Tibial artery (tissue), 4 donors: ENCODE measurements around the gene ERH.
A peak's percentile ranks its signal among the peaks of the same experiment; 100 is the strongest.

Source experiments
- DNase-seq, 2 donors: peaks; one replicate each; pipeline ENCODE4 v3.0.0-alpha.2; 2019
- H3K27ac ChIP-seq, 2 donors: fragments of 200-600 bp; sonication (generic) in 1 of 2; 1 replicate in 1 of 2; 2 replicates in 1 of 2; pipeline ENCODE4 v1.5.1; 2018 to 2019; ENCODE audit warnings: mild to moderate bottlenecking in 1 of 2
- H3K27me3 ChIP-seq, 2 donors: fragments of 200-600 bp; sonication (generic) in 1 of 2; one replicate each; pipeline versions ENCODE4 v1.5.1 to v1.6.0; 2016 to 2019
- H3K36me3 ChIP-seq, 3 donors: fragments of 200-600 bp; sonication (generic) in 2 of 3; one replicate each; pipeline ENCODE4 v1.5.1; 2016 to 2019; ENCODE audit warnings: mild to moderate bottlenecking in 2 of 3
- H3K4me1 ChIP-seq, 4 donors: fragments of 200-600 bp; sonication (generic) in 2 of 4; 1 replicate in 3 of 4; 2 replicates in 1 of 4; pipeline ENCODE4 v1.5.1; 2016 to 2019
- H3K4me3 ChIP-seq, 2 donors: fragments of 200-600 bp; sonication (generic) in 1 of 2; 1 replicate in 1 of 2; 2 replicates in 1 of 2; pipeline ENCODE4 v1.5.1; 2018 to 2019; ENCODE audit warnings: mild to moderate bottlenecking in 2 of 2
- H3K9me3 ChIP-seq, 3 donors: fragments of 200-600 bp; sonication (generic) in 1 of 3; one replicate each; pipeline ENCODE4 v1.5.1; 2016 to 2019
- intact Hi-C: fragments of 100-400 bp; cut with DNase I; formaldehyde crosslinking; loops from one replicate; pipeline ENCODE4 v1.15.0; 2023; ENCODE audit warnings: low total_unique reads
- TF ChIP-seq, protein P1 (sequence below), 2 experiments: fragments of 200-600 bp in 1 of 2; fragments of 450-650 bp in 1 of 2; IDR thresholded peaks; one replicate each; pipeline ENCODE4 v1.5.1; 2017 to 2019; ENCODE audit warnings: antibody characterized with exemption in 2 of 2, mild to moderate bottlenecking in 1 of 2, moderate library complexity in 1 of 2

Gene ERH

DNA sequence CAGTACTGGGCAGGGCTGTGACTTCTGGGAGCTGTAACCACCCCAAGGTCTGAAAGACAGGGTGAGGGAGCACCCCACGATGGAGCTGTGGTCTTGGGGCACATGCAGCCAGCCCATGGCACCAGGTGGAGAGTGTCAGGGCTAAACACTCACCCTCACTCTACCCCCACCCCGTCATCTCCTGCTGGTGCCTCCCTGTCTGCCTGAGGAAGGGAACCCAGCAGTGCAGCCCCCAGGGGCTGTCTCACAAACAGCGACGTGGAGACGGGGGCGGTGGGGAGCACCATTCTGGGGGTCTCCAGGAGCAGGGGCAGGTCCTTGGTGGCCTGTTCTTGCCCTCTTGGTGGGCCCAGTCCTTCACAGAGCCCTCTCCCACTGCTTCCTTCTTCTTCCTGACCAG is 63.5 kb downstream of the ERH start:
- Histone ChIP-seq H3K27me3 (no peaks in the 10 kb centered on the region), H3K4me3 (no peak overlapping the region), H3K27ac (no peak overlapping the region), H3K4me1 (peaks cover 0 to 9% (median 0%) of the 10 kb centered on the region in 4 donors), H3K9me3 (no peaks in the 10 kb centered on the region), H3K36me3 (peaks cover 0 to 3% (median 0%) of the 10 kb centered on the region in 3 donors)
- TF ChIP-seq, protein P1, sequence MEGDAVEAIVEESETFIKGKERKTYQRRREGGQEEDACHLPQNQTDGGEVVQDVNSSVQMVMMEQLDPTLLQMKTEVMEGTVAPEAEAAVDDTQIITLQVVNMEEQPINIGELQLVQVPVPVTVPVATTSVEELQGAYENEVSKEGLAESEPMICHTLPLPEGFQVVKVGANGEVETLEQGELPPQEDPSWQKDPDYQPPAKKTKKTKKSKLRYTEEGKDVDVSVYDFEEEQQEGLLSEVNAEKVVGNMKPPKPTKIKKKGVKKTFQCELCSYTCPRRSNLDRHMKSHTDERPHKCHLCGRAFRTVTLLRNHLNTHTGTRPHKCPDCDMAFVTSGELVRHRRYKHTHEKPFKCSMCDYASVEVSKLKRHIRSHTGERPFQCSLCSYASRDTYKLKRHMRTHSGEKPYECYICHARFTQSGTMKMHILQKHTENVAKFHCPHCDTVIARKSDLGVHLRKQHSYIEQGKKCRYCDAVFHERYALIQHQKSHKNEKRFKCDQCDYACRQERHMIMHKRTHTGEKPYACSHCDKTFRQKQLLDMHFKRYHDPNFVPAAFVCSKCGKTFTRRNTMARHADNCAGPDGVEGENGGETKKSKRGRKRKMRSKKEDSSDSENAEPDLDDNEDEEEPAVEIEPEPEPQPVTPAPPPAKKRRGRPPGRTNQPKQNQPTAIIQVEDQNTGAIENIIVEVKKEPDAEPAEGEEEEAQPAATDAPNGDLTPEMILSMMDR (IDR thresholded peaks at IDR 0.05), result no peak
- DNase-seq, result no peak
- intact Hi-C loops, result no loop called here

DNA sequence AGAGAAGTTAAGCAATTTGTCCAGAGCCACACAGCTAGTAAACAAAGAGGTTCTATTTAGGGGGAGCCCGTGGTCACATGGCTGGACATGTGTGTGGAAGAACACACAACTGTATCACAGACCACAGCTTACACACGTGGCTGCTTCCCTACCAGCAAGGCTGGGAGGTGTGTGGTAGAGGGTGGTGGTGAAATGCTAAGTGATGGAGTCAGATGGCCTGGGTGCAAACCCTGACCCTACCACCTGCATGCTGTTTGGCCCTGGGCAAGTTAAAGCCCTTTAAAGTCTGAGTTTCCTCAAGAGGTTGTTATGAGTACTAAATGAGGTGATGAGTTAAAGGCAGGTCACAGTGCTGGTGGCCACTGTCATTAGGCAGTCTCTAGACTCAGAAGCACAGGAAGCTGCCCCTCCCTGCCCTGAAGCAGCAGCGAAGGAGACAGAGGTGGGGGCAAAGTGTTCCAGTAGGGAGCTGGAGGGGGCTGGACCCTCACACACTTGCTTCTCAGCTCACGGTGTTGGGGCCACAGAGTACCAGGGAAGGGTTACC is 64.2 kb downstream of the ERH start:
- H3K4me3 ChIP-seq, result no peak overlapping the region
- H3K27me3 ChIP-seq, result no peaks in the 10 kb centered on the region
- H3K4me1 ChIP-seq, result peaks cover 0 to 9% (median 0%) of the 10 kb centered on the region in 4 donors
- no peaks in the 10 kb centered on the region for H3K9me3 ChIP-seq
- no peaks in the 10 kb centered on the region for H3K36me3 ChIP-seq
- TF ChIP-seq, protein P1 (IDR thresholded peaks at IDR 0.05), result no peak
- intact Hi-C loops, result no loop called here
- H3K27ac ChIP-seq, result no peak overlapping the region
- DNase-seq, result no peak

DNA sequence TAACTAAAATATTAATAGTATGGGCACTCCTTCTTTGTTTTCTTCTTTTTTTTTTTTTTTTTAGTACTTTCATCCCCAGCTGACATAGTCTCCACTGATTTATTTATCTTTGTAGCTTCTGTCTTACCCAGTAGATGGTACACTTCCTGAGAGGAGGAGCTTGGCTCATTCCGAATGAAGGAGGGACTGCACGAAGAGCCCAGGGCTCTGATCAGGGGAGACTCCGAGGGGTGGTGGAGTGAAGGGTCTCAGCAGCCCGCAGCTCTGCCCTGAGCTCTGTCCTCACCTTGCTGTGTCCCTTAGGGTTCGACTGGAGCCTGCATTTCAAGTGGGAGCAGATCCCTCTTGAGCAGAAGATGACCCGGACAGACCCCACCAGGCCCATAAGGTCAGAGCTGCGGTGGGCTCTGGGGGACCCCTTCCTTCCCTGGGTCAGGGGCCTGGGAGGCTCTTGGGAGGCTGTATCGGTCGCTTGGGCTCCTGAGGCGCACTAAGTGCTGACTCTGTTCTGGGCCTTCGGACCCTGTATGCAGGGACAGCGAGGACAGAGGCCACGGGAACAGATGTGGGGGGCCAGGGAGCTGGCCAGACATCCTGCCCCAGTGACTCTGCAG is 65.2 kb downstream of the ERH start:
- TF ChIP-seq, protein P1 (IDR thresholded peaks at IDR 0.05), result no peak
- no peak for DNase-seq
- no peak overlapping the region for H3K27ac ChIP-seq
- peaks cover 0 to 9% (median 0%) of the 10 kb centered on the region in 4 donors for H3K4me1 ChIP-seq
- no peaks in the 10 kb centered on the region for H3K9me3 ChIP-seq
- no peak overlapping the region for H3K4me3 ChIP-seq
- intact Hi-C loops, result no loop called here
- no peaks in the 10 kb centered on the region for H3K36me3 ChIP-seq
- H3K27me3 ChIP-seq, result no peaks in the 10 kb centered on the region

DNA sequence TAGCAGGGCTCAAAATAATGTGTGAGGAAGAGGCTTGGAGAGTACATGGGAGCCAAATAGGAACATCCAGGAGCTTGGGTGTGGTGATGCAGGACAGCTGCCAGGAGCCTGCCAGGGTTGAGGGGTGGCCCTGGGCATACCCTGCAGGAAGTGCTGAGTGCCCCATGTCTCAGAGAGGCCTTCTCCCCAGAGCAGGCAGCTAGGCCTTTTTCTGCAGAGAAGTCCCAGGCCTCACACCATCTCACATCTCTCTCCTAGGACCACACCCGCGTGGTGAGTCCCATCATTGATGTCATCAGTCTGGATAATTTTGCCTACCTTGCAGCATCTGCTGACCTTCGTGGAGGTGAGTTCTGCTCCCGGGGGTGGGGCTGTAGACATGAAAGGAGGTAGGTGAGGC is 66.9 kb downstream of the ERH start:
- no peak overlapping the region for H3K27ac ChIP-seq
- peaks cover 0 to under 1% (median 0%) of the 10 kb centered on the region in 3 donors for H3K36me3 ChIP-seq
- DNase-seq, result peak in 1 of 2 donors; percentile 24
- H3K9me3 ChIP-seq, result no peaks in the 10 kb centered on the region
- TF ChIP-seq, protein P1 (IDR thresholded peaks at IDR 0.05), result no peak
- intact Hi-C loops, result no loop called here
- no peaks in the 10 kb centered on the region for H3K27me3 ChIP-seq
- H3K4me3 ChIP-seq, result no peak overlapping the region
- peaks cover 0 to 6% (median 0%) of the 10 kb centered on the region in 4 donors for H3K4me1 ChIP-seq
